Measurements from ENCODE around the gene SSBP3.

DNA sequence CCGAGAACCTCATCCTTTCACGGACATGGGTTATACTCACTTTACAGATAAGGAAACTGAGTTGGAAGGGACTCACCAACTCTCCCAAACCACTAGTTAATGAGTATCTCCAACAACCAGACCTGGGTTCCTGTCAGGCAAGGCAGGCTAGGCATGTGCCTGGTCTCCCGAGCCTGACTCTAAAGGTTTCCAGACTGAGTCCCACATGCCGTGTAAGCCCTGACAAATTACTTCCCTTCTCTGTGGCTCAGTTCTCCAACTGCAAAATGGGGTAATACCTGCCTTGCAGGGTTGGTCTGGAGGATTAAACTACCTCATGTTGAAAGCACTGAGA is 34.3 kb downstream of the SSBP3 start:
- TF ChIP-seq, protein P1, sequence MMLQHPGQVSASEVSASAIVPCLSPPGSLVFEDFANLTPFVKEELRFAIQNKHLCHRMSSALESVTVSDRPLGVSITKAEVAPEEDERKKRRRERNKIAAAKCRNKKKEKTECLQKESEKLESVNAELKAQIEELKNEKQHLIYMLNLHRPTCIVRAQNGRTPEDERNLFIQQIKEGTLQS (IDR thresholded peaks at IDR 0.05), result no peak
- TF ChIP-seq, protein P2, sequence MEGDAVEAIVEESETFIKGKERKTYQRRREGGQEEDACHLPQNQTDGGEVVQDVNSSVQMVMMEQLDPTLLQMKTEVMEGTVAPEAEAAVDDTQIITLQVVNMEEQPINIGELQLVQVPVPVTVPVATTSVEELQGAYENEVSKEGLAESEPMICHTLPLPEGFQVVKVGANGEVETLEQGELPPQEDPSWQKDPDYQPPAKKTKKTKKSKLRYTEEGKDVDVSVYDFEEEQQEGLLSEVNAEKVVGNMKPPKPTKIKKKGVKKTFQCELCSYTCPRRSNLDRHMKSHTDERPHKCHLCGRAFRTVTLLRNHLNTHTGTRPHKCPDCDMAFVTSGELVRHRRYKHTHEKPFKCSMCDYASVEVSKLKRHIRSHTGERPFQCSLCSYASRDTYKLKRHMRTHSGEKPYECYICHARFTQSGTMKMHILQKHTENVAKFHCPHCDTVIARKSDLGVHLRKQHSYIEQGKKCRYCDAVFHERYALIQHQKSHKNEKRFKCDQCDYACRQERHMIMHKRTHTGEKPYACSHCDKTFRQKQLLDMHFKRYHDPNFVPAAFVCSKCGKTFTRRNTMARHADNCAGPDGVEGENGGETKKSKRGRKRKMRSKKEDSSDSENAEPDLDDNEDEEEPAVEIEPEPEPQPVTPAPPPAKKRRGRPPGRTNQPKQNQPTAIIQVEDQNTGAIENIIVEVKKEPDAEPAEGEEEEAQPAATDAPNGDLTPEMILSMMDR (IDR thresholded peaks at IDR 0.05 in 2 of 3, conservative IDR thresholded peaks at IDR 0.05 in 1 of 3; ENCODE audit: borderline replicate concordance in 1 of 3, insufficient read depth in 1 of 3, low read depth in 2 of 3, low read length in 2 of 3), result no peak
- no peak for TF ChIP-seq POLR2A (IDR thresholded peaks at IDR 0.05; ENCODE audit: borderline replicate concordance, extremely low read depth, insufficient read depth, insufficient read length)
- TF ChIP-seq JUND (IDR thresholded peaks at IDR 0.05), result no peak
- no peak for TF ChIP-seq CEBPB (IDR thresholded peaks at IDR 0.05; ENCODE audit: low read depth)
